SK-N-SH treated with all-trans-retinoic acid at 6 μM for 48 hours (cell line): Measurements from ENCODE around the gene SH3BP5.

Experiments
- BACH2 ChIP-seq: fragments of 250-450 bp; sonication (Bioruptor Pico); IDR thresholded peaks from 2 replicates; pipeline ENCODE4 v1.9.0; 2021; ENCODE audit warnings: mild to moderate bottlenecking, borderline replicate concordance
- CSDC2 ChIP-seq: fragments of 250-450 bp; sonication (Bioruptor Pico); IDR thresholded peaks from 2 replicates; pipeline ENCODE4 v1.5.0; 2020; ENCODE audit warnings: mild to moderate bottlenecking, moderate library complexity
- PPARA ChIP-seq: fragments of 250-450 bp; sonication (Bioruptor Pico); IDR thresholded peaks from 2 replicates; pipeline ENCODE4 v1.5.0; 2020; ENCODE audit warnings: mild to moderate bottlenecking, borderline replicate concordance
- TF ChIP-seq, protein P1 (sequence below): fragments of 250-450 bp; sonication (Bioruptor Pico); IDR thresholded peaks from 2 replicates; pipeline ENCODE4 v1.8.0; 2020; ENCODE audit warnings: mild to moderate bottlenecking, moderate library complexity, borderline replicate concordance
- TF ChIP-seq, protein P2 (sequence below): fragments of 250-450 bp; sonication (Bioruptor Pico); IDR thresholded peaks from 2 replicates; pipeline ENCODE4 v1.5.1; 2020; ENCODE audit warnings: low read depth, mild to moderate bottlenecking, moderate library complexity
- TF ChIP-seq, protein P3 (sequence below): fragments of 250-450 bp; sonication (Bioruptor Pico); IDR thresholded peaks from 2 replicates; pipeline ENCODE4 v1.8.0; 2021; ENCODE audit warnings: low read depth, mild to moderate bottlenecking, moderate library complexity, borderline replicate concordance

DNA sequence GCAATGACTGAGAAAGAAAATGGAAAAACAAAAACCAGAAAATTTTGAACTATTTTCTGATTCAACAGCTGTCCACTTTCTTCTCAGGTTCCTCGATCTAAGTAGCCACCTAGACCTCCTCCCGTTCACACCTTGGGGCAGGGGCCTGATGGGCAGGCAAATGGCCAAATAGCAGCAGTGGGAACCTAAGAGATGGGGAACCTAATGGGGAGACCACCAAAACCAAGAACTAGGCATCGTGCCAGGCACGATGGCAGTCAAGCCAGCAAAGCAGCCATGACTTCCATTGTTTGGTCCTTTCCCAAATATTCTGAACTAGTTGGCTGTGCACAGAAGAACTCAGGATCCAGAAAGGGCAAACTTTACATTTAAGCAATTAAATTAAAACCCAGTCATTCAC lies 69.3 kb downstream of the SH3BP5 start:
- TF ChIP-seq PPARA = no peak
- TF ChIP-seq, protein P1, sequence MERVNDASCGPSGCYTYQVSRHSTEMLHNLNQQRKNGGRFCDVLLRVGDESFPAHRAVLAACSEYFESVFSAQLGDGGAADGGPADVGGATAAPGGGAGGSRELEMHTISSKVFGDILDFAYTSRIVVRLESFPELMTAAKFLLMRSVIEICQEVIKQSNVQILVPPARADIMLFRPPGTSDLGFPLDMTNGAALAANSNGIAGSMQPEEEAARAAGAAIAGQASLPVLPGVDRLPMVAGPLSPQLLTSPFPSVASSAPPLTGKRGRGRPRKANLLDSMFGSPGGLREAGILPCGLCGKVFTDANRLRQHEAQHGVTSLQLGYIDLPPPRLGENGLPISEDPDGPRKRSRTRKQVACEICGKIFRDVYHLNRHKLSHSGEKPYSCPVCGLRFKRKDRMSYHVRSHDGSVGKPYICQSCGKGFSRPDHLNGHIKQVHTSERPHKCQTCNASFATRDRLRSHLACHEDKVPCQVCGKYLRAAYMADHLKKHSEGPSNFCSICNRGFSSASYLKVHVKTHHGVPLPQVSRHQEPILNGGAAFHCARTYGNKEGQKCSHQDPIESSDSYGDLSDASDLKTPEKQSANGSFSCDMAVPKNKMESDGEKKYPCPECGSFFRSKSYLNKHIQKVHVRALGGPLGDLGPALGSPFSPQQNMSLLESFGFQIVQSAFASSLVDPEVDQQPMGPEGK (CRISPR knock-in tag) = no peak
- TF ChIP-seq, protein P2, sequence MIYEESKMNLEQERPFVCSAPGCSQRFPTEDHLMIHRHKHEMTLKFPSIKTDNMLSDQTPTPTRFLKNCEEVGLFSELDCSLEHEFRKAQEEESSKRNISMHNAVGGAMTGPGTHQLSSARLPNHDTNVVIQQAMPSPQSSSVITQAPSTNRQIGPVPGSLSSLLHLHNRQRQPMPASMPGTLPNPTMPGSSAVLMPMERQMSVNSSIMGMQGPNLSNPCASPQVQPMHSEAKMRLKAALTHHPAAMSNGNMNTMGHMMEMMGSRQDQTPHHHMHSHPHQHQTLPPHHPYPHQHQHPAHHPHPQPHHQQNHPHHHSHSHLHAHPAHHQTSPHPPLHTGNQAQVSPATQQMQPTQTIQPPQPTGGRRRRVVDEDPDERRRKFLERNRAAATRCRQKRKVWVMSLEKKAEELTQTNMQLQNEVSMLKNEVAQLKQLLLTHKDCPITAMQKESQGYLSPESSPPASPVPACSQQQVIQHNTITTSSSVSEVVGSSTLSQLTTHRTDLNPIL = no peak
- no peak for TF ChIP-seq BACH2 (CRISPR knock-in tag)
- TF ChIP-seq, protein P3, sequence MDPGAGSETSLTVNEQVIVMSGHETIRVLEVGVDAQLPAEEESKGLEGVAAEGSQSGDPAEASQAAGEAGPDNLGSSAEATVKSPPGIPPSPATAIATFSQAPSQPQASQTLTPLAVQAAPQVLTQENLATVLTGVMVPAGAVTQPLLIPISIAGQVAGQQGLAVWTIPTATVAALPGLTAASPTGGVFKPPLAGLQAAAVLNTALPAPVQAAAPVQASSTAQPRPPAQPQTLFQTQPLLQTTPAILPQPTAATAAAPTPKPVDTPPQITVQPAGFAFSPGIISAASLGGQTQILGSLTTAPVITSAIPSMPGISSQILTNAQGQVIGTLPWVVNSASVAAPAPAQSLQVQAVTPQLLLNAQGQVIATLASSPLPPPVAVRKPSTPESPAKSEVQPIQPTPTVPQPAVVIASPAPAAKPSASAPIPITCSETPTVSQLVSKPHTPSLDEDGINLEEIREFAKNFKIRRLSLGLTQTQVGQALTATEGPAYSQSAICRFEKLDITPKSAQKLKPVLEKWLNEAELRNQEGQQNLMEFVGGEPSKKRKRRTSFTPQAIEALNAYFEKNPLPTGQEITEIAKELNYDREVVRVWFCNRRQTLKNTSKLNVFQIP (CRISPR knock-in tag) = no peak
- no peak for TF ChIP-seq CSDC2 (CRISPR knock-in tag)
